ENCODE data around the gene ANKRD65.
"Not testable (repeated sequence)": the region's sequence is repeated elsewhere in the genome, so short reads cannot be mapped to it uniquely, and the experiment has no call there.

The ANKRD65 gene

GRCh38 chr1:1415751-1416150 is 5.3 kb downstream of the ANKRD65 start:
- no peak for DNase-seq

GRCh38 chr1:1412311-1412902 is 8.7 kb downstream of the ANKRD65 start:
- not testable (repeated sequence) for DNase-seq

- DNase-seq = no peak
Measured at GRCh38 chr1:1411626-1412025, 9.4 kb downstream of the ANKRD65 start.

GRCh38 chr1:1410238-1410637 is 10.8 kb downstream of the ANKRD65 start:
- not testable (repeated sequence) for DNase-seq

- DNase-seq = peak; percentile 42 to 55 (median 54)
Measured at GRCh38 chr1:1407636-1408318, 13.3 kb downstream of the ANKRD65 start.

GRCh38 chr1:1406821-1407635 is 14.0 kb downstream of the ANKRD65 start, which contains the start of gene MRPL20:
TSS of gene MRPL20 (minus strand) at chr1:1407293. CDS start at chr1:1407217, 76 bp downstream.
- peak; percentile 97 for DNase-seq

- DNase-seq = no peak
Measured at GRCh38 chr1:1406101-1406820, 14.8 kb downstream of the ANKRD65 start.

- DNase-seq = peak; percentile 78 to 80 (median 78)
Measured at GRCh38 chr1:1403653-1404052, 17.4 kb downstream of the ANKRD65 start.

GRCh38 chr1:1402901-1403392 is 18.1 kb downstream of the ANKRD65 start:
- DNase-seq = not testable (repeated sequence)

- peak; percentile 46 to 62 (median 53) for DNase-seq
Measured at GRCh38 chr1:1402072-1402900, 18.8 kb downstream of the ANKRD65 start.

GRCh38 chr1:1401457-1402010 is 19.5 kb downstream of the ANKRD65 start:
- no peak for DNase-seq

- peak; percentile 35 to 45 (median 42) for DNase-seq
Measured at GRCh38 chr1:1400576-1401456, 20.3 kb downstream of the ANKRD65 start.

- peak in 1 of 3 donors; percentile 20 for DNase-seq
Measured at GRCh38 chr1:1399872-1400575, 21.1 kb downstream of the ANKRD65 start.

GRCh38 chr1:1399187-1399871 is 21.7 kb downstream of the ANKRD65 start, which contains the start of gene CCNL2:
TSS of gene CCNL2 (minus strand) at chr1:1399335. CDS start at chr1:1399306, 29 bp downstream.
- DNase-seq = peak; percentile 100

- peak; percentile 49 to 62 (median 52) for DNase-seq
Measured at GRCh38 chr1:1398677-1399186, 22.3 kb downstream of the ANKRD65 start.

GRCh38 chr1:1397839-1398523 is 23.1 kb downstream of the ANKRD65 start:
- peak in 1 of 3 donors; percentile 21 for DNase-seq

- no peak for DNase-seq
Measured at GRCh38 chr1:1395166-1395565, 25.9 kb downstream of the ANKRD65 start.

GRCh38 chr1:1394116-1394515 is 27.0 kb downstream of the ANKRD65 start:
- DNase-seq = no peak

Data from suppressor macrophage treated with lipopolysaccharide for 1 hour (primary cell).